SU-DHL-6 (cell line): ENCODE results near the gene ITGB1BP1.
A peak's percentile ranks its signal among the peaks of the same experiment; 100 is the strongest.

Source experiments
- H2AFZ ChIP-seq: fragments of 200-600 bp; sonication (generic); 2 replicates; pipeline ENCODE4 v1.6.1; 2014; ENCODE audit warnings: low read depth, mild to moderate bottlenecking, moderate library complexity, mixed read lengths, antibody characterized with exemption, low read length; ENCODE audit not compliant: severe bottlenecking
- H3F3A ChIP-seq: fragments of 200-600 bp; shearing (Covaris generic); 2 replicates; pipeline ENCODE4 v1.6.0; 2016; ENCODE audit warnings: antibody characterized with exemption, mild to moderate bottlenecking; ENCODE audit not compliant: insufficient read depth
- H3K27ac ChIP-seq: fragments of 200-600 bp; sonication (generic); 2 replicates; pipeline ENCODE4 v1.5.1; 2016; ENCODE audit warnings: low read depth, mild to moderate bottlenecking, low read length, moderate library complexity, mixed read lengths
- H3K27me3 ChIP-seq: fragments of 200-600 bp; sonication (generic), shearing (Covaris generic); 2 replicates; pipeline ENCODE4 v1.6.0; 2014; ENCODE audit warnings: mild to moderate bottlenecking, low read length
- H3K36me3 ChIP-seq: fragments of 200-600 bp; sonication (generic); 2 replicates; pipeline ENCODE4 v1.6.1; 2014; ENCODE audit warnings: mild to moderate bottlenecking, low read length, mixed read lengths
- H3K4me2 ChIP-seq: fragments of 300-600, 200-600 bp; shearing (Covaris generic), sonication (generic); 2 replicates; pipeline ENCODE4 v1.6.0; 2014; ENCODE audit warnings: low read length, low read depth, mild to moderate bottlenecking; ENCODE audit not compliant: poor library complexity, severe bottlenecking
- H3K4me3 ChIP-seq: fragments of 200-600 bp; sonication (generic); 2 replicates; pipeline ENCODE4 v1.5.1; 2014; ENCODE audit warnings: antibody characterized with exemption, low read length, mild to moderate bottlenecking, mixed read lengths; ENCODE audit not compliant: insufficient read depth, poor library complexity, severe bottlenecking
- H3K79me2 ChIP-seq: fragments of 200-600 bp; sonication (generic); 2 replicates; pipeline ENCODE4 v1.6.1; 2014; ENCODE audit warnings: mild to moderate bottlenecking, low read length, moderate library complexity; ENCODE audit not compliant: insufficient read depth
- H3K9ac ChIP-seq: fragments of 200-600 bp; sonication (generic); 2 replicates; pipeline ENCODE4 v1.7.0; 2014; ENCODE audit warnings: mild to moderate bottlenecking, low read length
- H3K9me2 ChIP-seq: fragments of 200-600 bp; sonication (generic); replicated peaks from 2 replicates; pipeline ENCODE4 v1.6.1; 2014; ENCODE audit warnings: low read length; ENCODE audit not compliant: insufficient read depth
- H3K9me3 ChIP-seq: fragments of 200-600 bp; sonication (generic); 2 replicates; pipeline ENCODE4 v1.6.1; 2014; ENCODE audit warnings: low read length, mixed read lengths; ENCODE audit not compliant: insufficient read depth
- H4K20me1 ChIP-seq: fragments of 200-600 bp; sonication (generic); 2 replicates; pipeline ENCODE4 v1.6.1; 2014; ENCODE audit warnings: low read depth, mild to moderate bottlenecking, antibody characterized with exemption, low read length, moderate library complexity, mixed read lengths
- CTCF ChIP-seq: fragments of 200-600 bp; sonication (generic); IDR thresholded peaks from one replicate; pipeline ENCODE4 v1.5.1; 2017; ENCODE audit warnings: antibody characterized with exemption, mild to moderate bottlenecking, low read length, moderate library complexity; ENCODE audit not compliant: insufficient read depth, poor library complexity, severe bottlenecking
- EZH2phosphoT487 ChIP-seq: fragments of 200-600 bp; sonication (generic), shearing (Covaris generic); conservative IDR thresholded peaks from 2 replicates; pipeline ENCODE4 v1.6.1; 2018; ENCODE audit warnings: mild to moderate bottlenecking, antibody characterized with exemption, low read length, moderate library complexity, mixed read lengths

The ITGB1BP1 gene

GRCh38 chr2:9423922-9424272 is 569 bp upstream of the ITGB1BP1 start:
- peak overlapping the region; percentile 99 for H3K4me3 ChIP-seq
- peaks cover 4% of the 10 kb centered on the region; the same call in 1 of the 2 replicates for H4K20me1 ChIP-seq
- peak overlapping the region; percentile 69 for H3K27ac ChIP-seq
- H3F3A ChIP-seq: no peaks in the 10 kb centered on the region
- H3K27me3 ChIP-seq: no peaks in the 10 kb centered on the region
- no peak for TF ChIP-seq CTCF
- TF ChIP-seq EZH2phosphoT487: no peak
- peak overlapping the region; percentile 95 for H3K9ac ChIP-seq
- no peaks in the 10 kb centered on the region for H3K36me3 ChIP-seq
- peak overlapping the region; percentile 82 for H3K4me2 ChIP-seq
- H3K9me2 ChIP-seq: no peaks in the 10 kb centered on the region
- H2AFZ ChIP-seq: peak overlapping the region; percentile 93
- no peaks in the 10 kb centered on the region for H3K9me3 ChIP-seq
- peaks cover 70% of the 10 kb centered on the region for H3K79me2 ChIP-seq

- H3K4me2 ChIP-seq: peak overlapping the region; percentile 79
- H3F3A ChIP-seq: no peaks in the 10 kb centered on the region
- no peaks in the 10 kb centered on the region for H3K9me3 ChIP-seq
- H3K9ac ChIP-seq: peak overlapping the region; percentile 95
- no peaks in the 10 kb centered on the region for H3K27me3 ChIP-seq
- H3K79me2 ChIP-seq: peaks cover 84% of the 10 kb centered on the region
- no peaks in the 10 kb centered on the region for H3K9me2 ChIP-seq
- H3K36me3 ChIP-seq: peaks cover 4% of the 10 kb centered on the region; the same call in 1 of the 2 replicates
- TF ChIP-seq EZH2phosphoT487 (no peak), CTCF (no peak)
- H3K27ac ChIP-seq: peak overlapping the region; percentile 66
- H2AFZ ChIP-seq: peak overlapping the region; percentile 68
- H4K20me1 ChIP-seq: peaks cover 4% of the 10 kb centered on the region; the same call in 1 of the 2 replicates
- peak overlapping the region; percentile 99 for H3K4me3 ChIP-seq
Observed at GRCh38 chr2:9422321-9423099, 818 bp downstream of the ITGB1BP1 start.

- Histone ChIP-seq H3K36me3 (peaks cover 4% of the 10 kb centered on the region; the same call in 1 of the 2 replicates), H2AFZ (no peak overlapping the region), H4K20me1 (peaks cover 4% of the 10 kb centered on the region; the same call in 1 of the 2 replicates), H3K79me2 (peaks cover 85% of the 10 kb centered on the region), H3K9me2 (no peaks in the 10 kb centered on the region), H3K4me2 (no peak overlapping the region), H3F3A (no peaks in the 10 kb centered on the region), H3K4me3 (no peak overlapping the region), H3K9me3 (no peaks in the 10 kb centered on the region), H3K27ac (no peak overlapping the region), H3K9ac (no peak overlapping the region), H3K27me3 (no peaks in the 10 kb centered on the region)
- TF ChIP-seq CTCF (no peak), EZH2phosphoT487 (no peak)
Observed at GRCh38 chr2:9420495-9420894, 2.8 kb downstream of the ITGB1BP1 start.
